ENCODE measurements around the gene C6orf163. TPM values are rescaled to one million over a fixed set of nuclear protein-coding genes. Genes with fewer than 3 reads are reported as not detected.

Gene C6orf163
- total RNA-seq, 2 experiments from 2014 or later = 1.4 to 2.8 TPM

GRCh38 chr6:87330961-87331360 lies 13.7 kb upstream of the C6orf163 start:
- Histone ChIP-seq H2AFZ (ENCODE audit: low read length) (no peak overlapping the region), H4K20me1 (ENCODE audit: insufficient read depth, low read length) (no peaks in the 10 kb centered on the region), H3K79me2 (ENCODE audit: insufficient read depth, low read depth, low read length) (peaks cover 11% of the 10 kb centered on the region; the same call in 1 of the 2 replicates), H3K4me2 (ENCODE audit: low read length) (peak overlapping the region; percentile 41), H3K9me2 (ENCODE audit: insufficient read depth, low read length) (no peaks in the 10 kb centered on the region), H3K27ac (ENCODE audit: low read depth, low read length, poor library complexity, severe bottlenecking) (no peak overlapping the region), H3K36me3 (ENCODE audit: insufficient read depth, low read length) (no peaks in the 10 kb centered on the region; the same call in 1 of the 2 replicates), H3K9me3 (ENCODE audit: low read length) (no peaks in the 10 kb centered on the region), H3K4me3 (ENCODE audit: low read depth, low read length, poor library complexity, severe bottlenecking) (no peak overlapping the region), H3K4me1 (ENCODE audit: insufficient read depth, low read length, poor library complexity, severe bottlenecking) (peaks cover 36% of the 10 kb centered on the region)
- no peak for DNase-seq (ENCODE audit: low spot score)
- intact Hi-C loops (cut with micrococcal nuclease; ENCODE audit: unreplicated experiment) = no loop called here
- ChIA-PET CTCF (ENCODE audit: unreplicated experiment) (no interaction called here), POLR2A (interaction anchor here (1.3 to 1.5 kb wide), 2 partner anchors 9 to 33 kb away, joined by 3 read pairs; no protein-coding TSS in a partner anchor)
- BruUV-seq (replicated peaks) = no TSS peak
- TF ChIP-seq EZH2phosphoT487 (IDR thresholded peaks at IDR 0.05; ENCODE audit: borderline replicate concordance, low read depth, low read length) (no peak), CTCF (conservative IDR thresholded peaks at IDR 0.05; ENCODE audit: low read length) (no peak)

- no peak overlapping the region for H3K4me3 ChIP-seq (ENCODE audit: low read depth, low read length, poor library complexity, severe bottlenecking)
- peaks cover 36% of the 10 kb centered on the region for H3K4me1 ChIP-seq (ENCODE audit: insufficient read depth, low read length, poor library complexity, severe bottlenecking)
- H3K79me2 ChIP-seq (ENCODE audit: insufficient read depth, low read depth, low read length) = peaks cover 11% of the 10 kb centered on the region; the same call in 1 of the 2 replicates
- TF ChIP-seq CTCF (conservative IDR thresholded peaks at IDR 0.05; ENCODE audit: low read length) (no peak), EZH2phosphoT487 (IDR thresholded peaks at IDR 0.05; ENCODE audit: borderline replicate concordance, low read depth, low read length) (no peak)
- no peaks in the 10 kb centered on the region for H3K9me3 ChIP-seq (ENCODE audit: low read length)
- no peaks in the 10 kb centered on the region for H4K20me1 ChIP-seq (ENCODE audit: insufficient read depth, low read length)
- no peak overlapping the region for H2AFZ ChIP-seq (ENCODE audit: low read length)
- DNase-seq (ENCODE audit: low spot score) = peak; percentile 10
- no peak overlapping the region for H3K27ac ChIP-seq (ENCODE audit: low read depth, low read length, poor library complexity, severe bottlenecking)
- no TSS peak for BruUV-seq (replicated peaks)
- H3K9me2 ChIP-seq (ENCODE audit: insufficient read depth, low read length) = no peaks in the 10 kb centered on the region
- no peaks in the 10 kb centered on the region; the same call in 1 of the 2 replicates for H3K36me3 ChIP-seq (ENCODE audit: insufficient read depth, low read length)
- CTCF ChIA-PET (ENCODE audit: unreplicated experiment) = no interaction called here
- POLR2A ChIA-PET = no interaction called here
- intact Hi-C loops (cut with micrococcal nuclease; ENCODE audit: unreplicated experiment) = no loop called here
- H3K4me2 ChIP-seq (ENCODE audit: low read length) = peak overlapping the region; percentile 17; the same call in 1 of the 2 replicates
These were observed 11.6 kb upstream of the C6orf163 start for GRCh38 chr6:87333033-87333432.

- TF ChIP-seq CTCF (conservative IDR thresholded peaks at IDR 0.05; ENCODE audit: low read length) (no peak), EZH2phosphoT487 (IDR thresholded peaks at IDR 0.05; ENCODE audit: borderline replicate concordance, low read depth, low read length) (no peak)
- H3K27ac ChIP-seq (ENCODE audit: low read depth, low read length, poor library complexity, severe bottlenecking) = no peak overlapping the region
- no peaks in the 10 kb centered on the region for H3K9me3 ChIP-seq (ENCODE audit: low read length)
- no peak overlapping the region for H3K4me3 ChIP-seq (ENCODE audit: low read depth, low read length, poor library complexity, severe bottlenecking)
- peak overlapping the region; percentile 17; the same call in 1 of the 2 replicates for H3K4me2 ChIP-seq (ENCODE audit: low read length)
- ChIA-PET POLR2A (no interaction called here), CTCF (ENCODE audit: unreplicated experiment) (no interaction called here)
- intact Hi-C loops (cut with micrococcal nuclease; ENCODE audit: unreplicated experiment) = no loop called here
- no peaks in the 10 kb centered on the region; the same call in 1 of the 2 replicates for H3K36me3 ChIP-seq (ENCODE audit: insufficient read depth, low read length)
- peak; percentile 41 for DNase-seq (ENCODE audit: low spot score)
- no peaks in the 10 kb centered on the region for H4K20me1 ChIP-seq (ENCODE audit: insufficient read depth, low read length)
- no peak overlapping the region for H2AFZ ChIP-seq (ENCODE audit: low read length)
- H3K4me1 ChIP-seq (ENCODE audit: insufficient read depth, low read length, poor library complexity, severe bottlenecking) = peaks cover 36% of the 10 kb centered on the region
- H3K79me2 ChIP-seq (ENCODE audit: insufficient read depth, low read depth, low read length) = peaks cover 11% of the 10 kb centered on the region; the same call in 1 of the 2 replicates
- BruUV-seq (replicated peaks) = no TSS peak
- H3K9me2 ChIP-seq (ENCODE audit: insufficient read depth, low read length) = no peaks in the 10 kb centered on the region
These were observed 10.9 kb upstream of the C6orf163 start for GRCh38 chr6:87333591-87334181.

All from OCI-LY7 (cell line).